Liver (tissue), 9 donors: ENCODE measurements around the gene TRUB2. TPM values are rescaled to one million over a fixed set of nuclear protein-coding genes. Genes with fewer than 3 reads are reported as not detected.

ENCODE experiments used
- DNase-seq: peaks from one replicate; pipeline ENCODE4 v3.0.0-alpha.2; 2017; ENCODE audit warnings: low spot score
- H3K27ac ChIP-seq, 2 donors: one replicate each; pipeline ENCODE4 v1.7.0; 2013; ENCODE audit warnings: inconsistent platforms in 2 of 2, low read length in 2 of 2, control low read depth in 1 of 2, low read depth in 1 of 2, mild to moderate bottlenecking in 1 of 2
- H3K27me3 ChIP-seq, 4 donors: one replicate each; pipeline versions ENCODE4 v1.6.1 to v1.7.0; 2013; ENCODE audit warnings: low read length in 3 of 4, inconsistent platforms in 1 of 4, mild to moderate bottlenecking in 1 of 4, moderate library complexity in 1 of 4; ENCODE audit not compliant: control insufficient read depth in 4 of 4, insufficient read depth in 4 of 4
- H3K36me3 ChIP-seq, 4 donors: one replicate each; pipeline versions ENCODE4 v1.6.1 to v1.7.0; 2013; ENCODE audit warnings: low read length in 3 of 4, mild to moderate bottlenecking in 3 of 4, low read depth in 1 of 4, moderate library complexity in 1 of 4; ENCODE audit not compliant: control insufficient read depth in 4 of 4, insufficient read depth in 3 of 4
- H3K4me1 ChIP-seq, 4 donors: one replicate each; pipeline versions ENCODE4 v1.6.1 to v1.7.0; 2013; ENCODE audit warnings: low read length in 3 of 4, mild to moderate bottlenecking in 3 of 4, moderate library complexity in 1 of 4; ENCODE audit not compliant: control insufficient read depth in 4 of 4, insufficient read depth in 4 of 4
- H3K4me3 ChIP-seq, 3 donors: one replicate each; pipeline versions ENCODE4 v1.6.1 to v1.7.0; 2013; ENCODE audit warnings: low read length in 3 of 3, control low read depth in 1 of 3, low read depth in 1 of 3, mild to moderate bottlenecking in 1 of 3
- H3K9ac ChIP-seq, 2 donors: one replicate each; pipeline ENCODE4 v1.7.0; 2013; ENCODE audit warnings: low read length in 2 of 2, mild to moderate bottlenecking in 2 of 2, moderate library complexity in 2 of 2, control low read depth in 1 of 2, low read depth in 1 of 2
- H3K9me3 ChIP-seq, 4 donors: one replicate each; pipeline versions ENCODE4 v1.6.1 to v1.7.0; 2013; ENCODE audit warnings: low read length in 3 of 4; ENCODE audit not compliant: control insufficient read depth in 4 of 4
- ATF3 ChIP-seq: IDR thresholded peaks from 2 replicates; pipeline ENCODE4 v1.6.1; 2016; ENCODE audit warnings: antibody characterized with exemption
- FOXA2 ChIP-seq: IDR thresholded peaks from 2 replicates; pipeline ENCODE4 v1.6.1; 2016; ENCODE audit warnings: antibody characterized with exemption
- GABPA ChIP-seq, 2 donors: IDR thresholded peaks in 1 of 2; conservative IDR thresholded peaks in 1 of 2; 2 replicates each; pipeline ENCODE4 v1.6.1; 2016; ENCODE audit warnings: antibody characterized with exemption in 2 of 2, mild to moderate bottlenecking in 1 of 2, moderate library complexity in 1 of 2
- HNF4A ChIP-seq, 2 donors: conservative IDR thresholded peaks; 2 replicates each; pipeline ENCODE4 v1.6.1; 2016; ENCODE audit warnings: antibody characterized with exemption in 2 of 2, mild to moderate bottlenecking in 2 of 2
- HNF4G ChIP-seq: IDR thresholded peaks from 2 replicates; pipeline ENCODE4 v1.6.1; 2016; ENCODE audit warnings: antibody characterized with exemption
- MAX ChIP-seq: IDR thresholded peaks from 2 replicates; pipeline ENCODE4 v1.6.1; 2016; ENCODE audit warnings: antibody characterized with exemption
- NR2F2 ChIP-seq: IDR thresholded peaks from 2 replicates; pipeline ENCODE4 v1.6.1; 2016; ENCODE audit warnings: antibody characterized with exemption
- RAD21 ChIP-seq, 2 donors: IDR thresholded peaks; 2 replicates each; pipeline ENCODE4 v1.6.1; 2016; ENCODE audit warnings: antibody characterized with exemption in 2 of 2, mild to moderate bottlenecking in 2 of 2
- REST ChIP-seq: IDR thresholded peaks from 2 replicates; pipeline ENCODE4 v1.6.1; 2016; ENCODE audit warnings: antibody characterized with exemption, mild to moderate bottlenecking
- SP1 ChIP-seq: IDR thresholded peaks from 2 replicates; pipeline ENCODE4 v1.6.1; 2018; ENCODE audit warnings: antibody characterized with exemption, mild to moderate bottlenecking
- YY1 ChIP-seq: IDR thresholded peaks from 2 replicates; pipeline ENCODE4 v1.6.1; 2016; ENCODE audit warnings: antibody characterized with exemption, mild to moderate bottlenecking
- ZBTB33 ChIP-seq: IDR thresholded peaks from 2 replicates; pipeline ENCODE4 v1.6.1; 2016; ENCODE audit warnings: antibody characterized with exemption
- WGBS: extraction: QIAGEN DNeasy Blood & Tissue Kit; methylation state at CpG from one replicate; pipeline ENCODE4 v1.1.7; 2013; 5-methylcytosine and 5-hydroxymethylcytosine counted together
- polyA plus RNA-seq, 2 donors: library from polyadenylated mRNA; stranded (reverse) in 1 of 2; unstranded in 1 of 2; fragments of 200-250 nt in 1 of 2; fragments of >200 nt in 1 of 2; fragmentation: Nextera tagmentation in 1 of 2; extraction: Ambion mirVana in 1 of 2; gene quantifications; one replicate each; pipeline versions ENCODE4 v1.2.1 to v1.2.3, GENCODE V29; 2013 to 2015
- total RNA-seq, 2 donors: library from RNA; depleted of rRNA; stranded (reverse); fragments of >200 nt; gene quantifications; one replicate each; pipeline ENCODE4 v1.2.3, GENCODE V29; 2014
- donor health status: healthy.
- donor health status: healthy.
- donor health status: healthy.
- donor health status: healthy.
- donor health status: healthy.

Gene TRUB2
- total and polyA plus RNA-seq, 4 donors = 12.7 to 35.8 (median 19.4) TPM

- Histone ChIP-seq H3K9me3 (no peaks in the 10 kb centered on the region), H3K27ac (no peak overlapping the region), H3K9ac (no peak overlapping the region), H3K27me3 (no peaks in the 10 kb centered on the region), H3K4me1 (no peaks in the 10 kb centered on the region), H3K4me3 (no peak overlapping the region), H3K36me3 (peaks cover 5 to 27% (median 10%) of the 10 kb centered on the region in 4 donors)
- no peak for TF ChIP-seq NR2F2
- TF ChIP-seq FOXA2 = no peak
- no peak for TF ChIP-seq ZBTB33
- 98% methylated on average over 12 of the region's 12 CpGs for WGBS
- DNase-seq = no peak
Measured at GRCh38 chr9:128285033-128285784, 37.0 kb downstream of the TRUB2 start.

GRCh38 chr9:128282500-128282899 lies 39.7 kb downstream of the TRUB2 start:
- H3K9me3 ChIP-seq = no peaks in the 10 kb centered on the region

More at GRCh38 chr9:128282500-128282899, 39.7 kb downstream of the TRUB2 start:
- H3K27me3 ChIP-seq = no peaks in the 10 kb centered on the region
- no peak for TF ChIP-seq SP1
- no peak for TF ChIP-seq REST
- TF ChIP-seq MAX = no peak
- no peak for TF ChIP-seq RAD21 (IDR thresholded peaks at IDR 0.05)
- TF ChIP-seq ATF3 = no peak
- no peak for TF ChIP-seq ZBTB33
- no peak for TF ChIP-seq YY1
- TF ChIP-seq GABPA (IDR thresholded peaks at IDR 0.05 in 1 of 2, conservative IDR thresholded peaks at IDR 0.05 in 1 of 2) = no peak
- TF ChIP-seq HNF4A (conservative IDR thresholded peaks at IDR 0.05) = no peak
- TF ChIP-seq HNF4G = no peak
- TF ChIP-seq FOXA2 = no peak
- no peak overlapping the region for H3K27ac ChIP-seq
- H3K4me1 ChIP-seq = peaks cover 0 to 2% (median 1%) of the 10 kb centered on the region in 4 donors
- peaks cover 2 to 16% (median 8%) of the 10 kb centered on the region in 4 donors for H3K36me3 ChIP-seq
- H3K9ac ChIP-seq = no peak overlapping the region
- WGBS = 97% methylated on average over 6 of the region's 6 CpGs
- no peak overlapping the region for H3K4me3 ChIP-seq
- no peak for DNase-seq
